Mucosa of descending colon (tissue), 3 donors: ENCODE data around the gene INSL3. TPM values are rescaled to one million over a fixed set of nuclear protein-coding genes. Genes with fewer than 3 reads are reported as not detected.
A peak's percentile ranks its signal among the peaks of the same experiment; 100 is the strongest.

Source experiments
- ATAC-seq: fragments of 200-7000 bp; cut with Tn5 transposase; one replicate; pipeline ENCODE4 v1.9.1; 2020; ENCODE audit warnings: mild to moderate bottlenecking, moderate library complexity
- DNase-seq, 3 donors: peaks; one replicate each; pipeline ENCODE4 v3.0.0-alpha.2; 2020
- H3K36me3 ChIP-seq: fragments of 200-600 bp; one replicate; pipeline ENCODE4 v1.8.0; 2021; ENCODE audit warnings: low read depth, mild to moderate bottlenecking
- H3K4me1 ChIP-seq: fragments of 200-600 bp; one replicate; pipeline ENCODE4 v1.8.0; 2021; ENCODE audit warnings: low read depth, mild to moderate bottlenecking
- H3K4me3 ChIP-seq: fragments of 200-600 bp; one replicate; pipeline ENCODE4 v1.8.0; 2021; ENCODE audit warnings: mild to moderate bottlenecking
- H3K9me3 ChIP-seq: fragments of 200-600 bp; one replicate; pipeline ENCODE4 v1.8.0; 2021; ENCODE audit warnings: mild to moderate bottlenecking
- intact Hi-C, 2 donors: fragments of 100-400 bp; cut with DNase I in 1 of 2; cut with micrococcal nuclease in 1 of 2; formaldehyde crosslinking; loops; one replicate each; pipeline versions ENCODE4 v1.11.0 to v1.11.1; 2022; cut with DNase I, micrococcal nuclease
- total RNA-seq, 3 donors: library from RNA; stranded (reverse); fragmentation: NEBNext Ultra II Directional in 2 of 3; extraction: Animal tissue kit (Norgen Biotek cat#: 25700) in 2 of 3; gene quantifications; one replicate each; pipeline versions ENCODE4 v1.2.1 to v1.2.4, GENCODE V29; 2021 to 2023
- TF ChIP-seq, protein P1 (sequence below): fragments of 200-600 bp; IDR thresholded peaks from one replicate; pipeline ENCODE4 v1.8.0; 2022; ENCODE audit warnings: antibody characterized with exemption, mild to moderate bottlenecking
- donor health status: DM: no; HTN: no; CAD: no; lungs with moderate emphysema.
- donor health status: DM: no; HTN: no; CAD: no.
- donor health status: DM: no; HTN: yes; CAD: no.

The INSL3 gene
- total RNA-seq, 3 donors from 2014 or later = not detected

GRCh38 chr19:17836530-17836929 lies 15.2 kb upstream of the INSL3 start:
- TF ChIP-seq, protein P1, sequence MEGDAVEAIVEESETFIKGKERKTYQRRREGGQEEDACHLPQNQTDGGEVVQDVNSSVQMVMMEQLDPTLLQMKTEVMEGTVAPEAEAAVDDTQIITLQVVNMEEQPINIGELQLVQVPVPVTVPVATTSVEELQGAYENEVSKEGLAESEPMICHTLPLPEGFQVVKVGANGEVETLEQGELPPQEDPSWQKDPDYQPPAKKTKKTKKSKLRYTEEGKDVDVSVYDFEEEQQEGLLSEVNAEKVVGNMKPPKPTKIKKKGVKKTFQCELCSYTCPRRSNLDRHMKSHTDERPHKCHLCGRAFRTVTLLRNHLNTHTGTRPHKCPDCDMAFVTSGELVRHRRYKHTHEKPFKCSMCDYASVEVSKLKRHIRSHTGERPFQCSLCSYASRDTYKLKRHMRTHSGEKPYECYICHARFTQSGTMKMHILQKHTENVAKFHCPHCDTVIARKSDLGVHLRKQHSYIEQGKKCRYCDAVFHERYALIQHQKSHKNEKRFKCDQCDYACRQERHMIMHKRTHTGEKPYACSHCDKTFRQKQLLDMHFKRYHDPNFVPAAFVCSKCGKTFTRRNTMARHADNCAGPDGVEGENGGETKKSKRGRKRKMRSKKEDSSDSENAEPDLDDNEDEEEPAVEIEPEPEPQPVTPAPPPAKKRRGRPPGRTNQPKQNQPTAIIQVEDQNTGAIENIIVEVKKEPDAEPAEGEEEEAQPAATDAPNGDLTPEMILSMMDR = no peak
- ATAC-seq = no peak
- intact Hi-C loops = no loop called here

DNA sequence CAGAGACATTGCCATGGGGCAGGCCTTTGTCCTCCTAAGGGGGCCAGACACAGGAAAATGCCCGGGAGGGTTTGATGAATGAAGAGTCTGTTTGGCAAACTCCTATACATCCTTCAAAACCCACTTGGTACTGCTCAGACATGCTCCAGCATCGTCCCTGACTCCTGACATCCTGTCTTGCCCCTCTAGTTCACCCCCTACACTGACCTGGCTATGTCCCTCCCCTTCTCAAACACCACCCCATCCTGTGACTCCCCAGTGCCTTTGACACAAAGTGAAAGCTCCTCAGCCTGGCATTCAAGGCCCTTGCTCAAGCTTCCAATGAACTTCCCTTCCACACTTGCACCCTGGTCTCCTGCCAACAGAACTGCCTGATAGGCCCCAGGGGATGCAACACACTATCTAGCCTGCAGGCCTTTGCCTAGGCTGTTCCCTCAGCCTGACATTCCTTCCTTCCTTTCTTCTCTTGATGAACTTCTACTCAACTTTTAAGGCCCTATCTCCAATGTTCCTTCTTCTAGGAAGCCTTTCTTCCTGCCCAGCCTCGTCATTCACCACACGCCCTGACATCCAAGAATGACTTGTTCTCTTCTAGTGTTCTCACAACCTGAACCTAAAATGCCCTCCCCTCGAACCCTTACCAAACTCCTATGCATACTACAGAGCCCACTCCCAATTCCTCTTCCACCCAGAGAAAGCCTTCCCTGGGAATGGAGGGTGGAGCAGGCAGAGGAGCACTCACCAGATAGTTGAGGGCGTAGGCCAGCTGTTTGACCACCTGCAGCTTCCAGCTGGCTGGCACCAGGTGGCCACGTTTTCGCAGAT lies 14.1 kb upstream of the INSL3 start:
- ATAC-seq (no peak), DNase-seq (no peak)
- H3K36me3 ChIP-seq = no peaks in the 10 kb centered on the region
- TF ChIP-seq, protein P1 = no peak
- H3K4me1 ChIP-seq = peaks cover 1% of the 10 kb centered on the region
- no peak overlapping the region for H3K4me3 ChIP-seq
- intact Hi-C loops = no loop called here
- no peaks in the 10 kb centered on the region for H3K9me3 ChIP-seq

More at GRCh38 chr19:17836530-17836929, 15.2 kb upstream of the INSL3 start:
- no peak overlapping the region for H3K4me3 ChIP-seq
- H3K36me3 ChIP-seq = no peaks in the 10 kb centered on the region
- H3K4me1 ChIP-seq = peaks cover 2% of the 10 kb centered on the region
- DNase-seq = no peak
- no peaks in the 10 kb centered on the region for H3K9me3 ChIP-seq

DNA sequence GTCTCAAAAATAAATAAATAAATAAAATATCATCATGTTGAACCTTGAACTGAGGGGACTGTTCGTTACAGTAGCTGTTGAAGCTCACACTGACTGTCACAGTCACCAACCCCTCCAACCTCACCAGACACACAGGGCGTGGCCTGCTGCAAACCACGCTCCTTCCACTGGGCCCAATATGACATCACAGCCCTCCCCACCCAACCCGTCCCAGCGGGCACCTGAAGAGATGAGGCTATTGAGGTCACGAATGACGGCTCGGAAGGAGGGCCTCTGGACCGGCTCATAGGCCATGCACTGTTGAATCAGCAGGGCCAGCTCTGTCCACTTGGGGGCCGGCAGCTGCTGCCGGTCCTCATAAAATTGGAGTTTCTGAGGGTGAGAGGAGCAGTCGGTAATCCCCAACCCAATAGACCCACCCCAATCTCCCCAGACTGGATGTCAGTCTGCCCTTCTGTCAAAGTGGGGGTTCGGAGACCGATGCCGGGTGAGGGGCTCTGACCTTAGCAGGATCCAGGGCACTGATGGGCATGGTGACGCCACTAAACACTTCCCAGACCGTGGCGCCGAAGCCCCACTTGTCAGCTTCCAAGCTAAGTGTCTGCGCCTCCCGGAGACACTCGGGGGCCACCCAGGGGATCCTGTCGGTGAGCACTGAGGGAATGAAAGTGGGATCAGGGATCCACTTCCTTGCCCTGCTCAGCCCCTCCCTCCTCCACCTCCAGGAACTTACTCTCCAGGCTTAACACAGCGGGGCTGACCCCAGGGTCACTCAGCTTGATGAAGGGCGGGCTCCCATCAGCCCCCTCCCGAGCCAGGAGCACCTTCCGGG lies 13.2 kb upstream of the INSL3 start:
- TF ChIP-seq, protein P1 = no peak
- DNase-seq (no peak), ATAC-seq (no peak)
- Histone ChIP-seq H3K4me3 (no peak overlapping the region), H3K4me1 (peaks cover 4% of the 10 kb centered on the region), H3K36me3 (no peaks in the 10 kb centered on the region), H3K9me3 (no peaks in the 10 kb centered on the region)
- intact Hi-C loops = no loop called here

GRCh38 chr19:17832443-17833208 lies 11.3 kb upstream of the INSL3 start:
- TF ChIP-seq, protein P1 = no peak
- Histone ChIP-seq H3K36me3 (no peaks in the 10 kb centered on the region), H3K4me1 (peaks cover 4% of the 10 kb centered on the region), H3K4me3 (no peak overlapping the region), H3K9me3 (no peaks in the 10 kb centered on the region)
- DNase-seq = no peak
- intact Hi-C loops = no loop called here
- no peak for ATAC-seq

- TF ChIP-seq, protein P1 = no peak
Measured at GRCh38 chr19:17831419-17831888, 10.1 kb upstream of the INSL3 start.

More at GRCh38 chr19:17831419-17831888, 10.1 kb upstream of the INSL3 start:
- H3K4me3 ChIP-seq = no peak overlapping the region
- intact Hi-C loops = no loop called here
- ATAC-seq = peak; percentile 17
- no peaks in the 10 kb centered on the region for H3K9me3 ChIP-seq
- H3K36me3 ChIP-seq = no peaks in the 10 kb centered on the region
- H3K4me1 ChIP-seq = peaks cover 4% of the 10 kb centered on the region
- peak in 1 of 3 donors; percentile 40 for DNase-seq
